ENCODE results near the gene ANAPC15.
"Not testable (repeated sequence)": the region's sequence is repeated elsewhere in the genome, so short reads cannot be mapped to it uniquely, and the experiment has no call there.

The ANAPC15 gene

DNA sequence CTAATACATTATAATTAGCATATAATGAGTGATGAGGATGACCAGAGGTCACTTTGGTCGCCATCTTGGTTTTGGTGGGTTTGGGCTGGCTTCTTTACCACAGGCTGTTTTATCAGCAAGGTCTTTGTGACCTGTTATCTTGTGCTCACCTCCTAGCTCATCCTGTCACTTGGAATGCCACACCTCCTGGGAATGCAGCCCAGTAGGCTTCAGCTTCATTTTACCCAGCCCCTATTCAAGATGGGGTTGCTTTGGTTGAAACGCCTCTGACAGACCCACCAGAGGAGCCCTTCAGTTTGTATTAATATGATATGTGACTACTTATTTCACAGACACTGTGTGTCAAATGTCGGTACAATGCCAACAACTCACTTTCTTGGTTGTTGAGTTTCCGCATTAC is 43.3 kb upstream of the ANAPC15 start:
- POLR2A ChIA-PET = no interaction called here
- CTCF ChIA-PET = interaction anchor here (0.6 to 2.4 kb wide), 5 partner anchors 12 to 403 kb away, joined by 4 to 14 read pairs (median 4); no protein-coding TSS in a partner anchor
- TF ChIP-seq ZNF132 (tag by site-specific recombination; IDR thresholded peaks at IDR 0.05; ENCODE audit: borderline replicate concordance) = no peak
- TF ChIP-seq, protein P1, sequence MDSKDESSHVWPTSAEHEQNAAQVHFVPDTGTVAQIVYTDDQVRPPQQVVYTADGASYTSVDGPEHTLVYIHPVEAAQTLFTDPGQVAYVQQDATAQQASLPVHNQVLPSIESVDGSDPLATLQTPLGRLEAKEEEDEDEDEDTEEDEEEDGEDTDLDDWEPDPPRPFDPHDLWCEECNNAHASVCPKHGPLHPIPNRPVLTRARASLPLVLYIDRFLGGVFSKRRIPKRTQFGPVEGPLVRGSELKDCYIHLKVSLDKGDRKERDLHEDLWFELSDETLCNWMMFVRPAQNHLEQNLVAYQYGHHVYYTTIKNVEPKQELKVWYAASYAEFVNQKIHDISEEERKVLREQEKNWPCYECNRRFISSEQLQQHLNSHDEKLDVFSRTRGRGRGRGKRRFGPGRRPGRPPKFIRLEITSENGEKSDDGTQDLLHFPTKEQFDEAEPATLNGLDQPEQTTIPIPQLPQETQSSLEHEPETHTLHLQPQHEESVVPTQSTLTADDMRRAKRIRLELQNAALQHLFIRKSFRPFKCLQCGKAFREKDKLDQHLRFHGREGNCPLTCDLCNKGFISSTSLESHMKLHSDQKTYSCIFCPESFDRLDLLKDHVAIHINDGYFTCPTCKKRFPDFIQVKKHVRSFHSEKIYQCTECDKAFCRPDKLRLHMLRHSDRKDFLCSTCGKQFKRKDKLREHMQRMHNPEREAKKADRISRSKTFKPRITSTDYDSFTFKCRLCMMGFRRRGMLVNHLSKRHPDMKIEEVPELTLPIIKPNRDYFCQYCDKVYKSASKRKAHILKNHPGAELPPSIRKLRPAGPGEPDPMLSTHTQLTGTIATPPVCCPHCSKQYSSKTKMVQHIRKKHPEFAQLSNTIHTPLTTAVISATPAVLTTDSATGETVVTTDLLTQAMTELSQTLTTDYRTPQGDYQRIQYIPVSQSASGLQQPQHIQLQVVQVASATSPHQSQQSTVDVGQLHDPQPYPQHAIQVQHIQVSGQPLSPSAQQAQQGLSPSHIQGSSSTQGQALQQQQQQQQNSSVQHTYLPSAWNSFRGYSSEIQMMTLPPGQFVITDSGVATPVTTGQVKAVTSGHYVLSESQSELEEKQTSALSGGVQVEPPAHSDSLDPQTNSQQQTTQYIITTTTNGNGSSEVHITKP (tag by site-specific recombination; IDR thresholded peaks at IDR 0.05) = no peak
- TF ChIP-seq ZNF521 (tag by site-specific recombination; IDR thresholded peaks at IDR 0.05) = no peak
- TF ChIP-seq, protein P2, sequence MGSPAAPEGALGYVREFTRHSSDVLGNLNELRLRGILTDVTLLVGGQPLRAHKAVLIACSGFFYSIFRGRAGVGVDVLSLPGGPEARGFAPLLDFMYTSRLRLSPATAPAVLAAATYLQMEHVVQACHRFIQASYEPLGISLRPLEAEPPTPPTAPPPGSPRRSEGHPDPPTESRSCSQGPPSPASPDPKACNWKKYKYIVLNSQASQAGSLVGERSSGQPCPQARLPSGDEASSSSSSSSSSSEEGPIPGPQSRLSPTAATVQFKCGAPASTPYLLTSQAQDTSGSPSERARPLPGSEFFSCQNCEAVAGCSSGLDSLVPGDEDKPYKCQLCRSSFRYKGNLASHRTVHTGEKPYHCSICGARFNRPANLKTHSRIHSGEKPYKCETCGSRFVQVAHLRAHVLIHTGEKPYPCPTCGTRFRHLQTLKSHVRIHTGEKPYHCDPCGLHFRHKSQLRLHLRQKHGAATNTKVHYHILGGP (tag by site-specific recombination; IDR thresholded peaks at IDR 0.05) = no peak
- TF ChIP-seq SALL2 (tag by site-specific recombination; IDR thresholded peaks at IDR 0.05; ENCODE audit: borderline replicate concordance) = no peak
- TF ChIP-seq ZNF48 (tag by site-specific recombination; IDR thresholded peaks at IDR 0.05) = no peak
- no peak for TF ChIP-seq ZNF341 (tag by site-specific recombination; IDR thresholded peaks at IDR 0.05; ENCODE audit: low read depth)
- TF ChIP-seq ZNF621 (tag by site-specific recombination; IDR thresholded peaks at IDR 0.05) = no peak
- no peak for TF ChIP-seq ZNF133 (tag by site-specific recombination; IDR thresholded peaks at IDR 0.05)
- no peak for TF ChIP-seq BCL11A (tag by site-specific recombination; IDR thresholded peaks at IDR 0.05; ENCODE audit: low read depth)
- no peak for TF ChIP-seq ZNF664 (tag by site-specific recombination; IDR thresholded peaks at IDR 0.05)
- no peak for TF ChIP-seq ZNF391 (tag by site-specific recombination; IDR thresholded peaks at IDR 0.05; ENCODE audit: borderline replicate concordance, low read depth)
- TF ChIP-seq, protein P3, sequence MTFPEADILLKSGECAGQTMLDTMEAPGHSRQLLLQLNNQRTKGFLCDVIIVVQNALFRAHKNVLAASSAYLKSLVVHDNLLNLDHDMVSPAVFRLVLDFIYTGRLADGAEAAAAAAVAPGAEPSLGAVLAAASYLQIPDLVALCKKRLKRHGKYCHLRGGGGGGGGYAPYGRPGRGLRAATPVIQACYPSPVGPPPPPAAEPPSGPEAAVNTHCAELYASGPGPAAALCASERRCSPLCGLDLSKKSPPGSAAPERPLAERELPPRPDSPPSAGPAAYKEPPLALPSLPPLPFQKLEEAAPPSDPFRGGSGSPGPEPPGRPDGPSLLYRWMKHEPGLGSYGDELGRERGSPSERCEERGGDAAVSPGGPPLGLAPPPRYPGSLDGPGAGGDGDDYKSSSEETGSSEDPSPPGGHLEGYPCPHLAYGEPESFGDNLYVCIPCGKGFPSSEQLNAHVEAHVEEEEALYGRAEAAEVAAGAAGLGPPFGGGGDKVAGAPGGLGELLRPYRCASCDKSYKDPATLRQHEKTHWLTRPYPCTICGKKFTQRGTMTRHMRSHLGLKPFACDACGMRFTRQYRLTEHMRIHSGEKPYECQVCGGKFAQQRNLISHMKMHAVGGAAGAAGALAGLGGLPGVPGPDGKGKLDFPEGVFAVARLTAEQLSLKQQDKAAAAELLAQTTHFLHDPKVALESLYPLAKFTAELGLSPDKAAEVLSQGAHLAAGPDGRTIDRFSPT (tag by site-specific recombination; IDR thresholded peaks at IDR 0.05) = no peak
- no peak for TF ChIP-seq KLF7 (tag by site-specific recombination; IDR thresholded peaks at IDR 0.05; ENCODE audit: borderline replicate concordance)

GRCh38 chr11:72154816-72155215 is 42.3 kb upstream of the ANAPC15 start:
- ChIA-PET POLR2A (no interaction called here), CTCF (interaction anchor here (0.6 to 3.6 kb wide), 3 partner anchors 11 to 404 kb away, joined by 4 to 28 read pairs (median 4); no protein-coding TSS in a partner anchor)
- no peak for TF ChIP-seq ZNF707 (tag by site-specific recombination; IDR thresholded peaks at IDR 0.05)
- H3K9me3 ChIP-seq (ENCODE audit: control insufficient read depth, insufficient read depth, low read depth, low read length) = no peaks in the 10 kb centered on the region
- no peaks in the 10 kb centered on the region for H3K4me1 ChIP-seq (ENCODE audit: control insufficient read depth, insufficient read depth, low read length)
- no peaks in the 10 kb centered on the region for H3K36me3 ChIP-seq (ENCODE audit: control insufficient read depth in 2 of 2, insufficient read depth in 1 of 2, low read length in 2 of 2)
- H3K27ac ChIP-seq (ENCODE audit: extremely low read depth, low read depth, low read length) = no peak overlapping the region
- H3K4me3 ChIP-seq (ENCODE audit: low read depth, low read length) = no peak overlapping the region

More for the DNA sequence above, 43.3 kb upstream of the ANAPC15 start:
- Histone ChIP-seq H3K36me3 (ENCODE audit: control insufficient read depth in 2 of 2, insufficient read depth in 1 of 2, low read length in 2 of 2) (no peaks in the 10 kb centered on the region), H3K9me3 (ENCODE audit: control insufficient read depth, insufficient read depth, low read depth, low read length) (no peaks in the 10 kb centered on the region), H3K27ac (ENCODE audit: extremely low read depth, low read depth, low read length) (no peak overlapping the region), H3K4me1 (ENCODE audit: control insufficient read depth, insufficient read depth, low read length) (no peaks in the 10 kb centered on the region), H3K4me3 (ENCODE audit: low read depth, low read length) (no peak overlapping the region)

DNA sequence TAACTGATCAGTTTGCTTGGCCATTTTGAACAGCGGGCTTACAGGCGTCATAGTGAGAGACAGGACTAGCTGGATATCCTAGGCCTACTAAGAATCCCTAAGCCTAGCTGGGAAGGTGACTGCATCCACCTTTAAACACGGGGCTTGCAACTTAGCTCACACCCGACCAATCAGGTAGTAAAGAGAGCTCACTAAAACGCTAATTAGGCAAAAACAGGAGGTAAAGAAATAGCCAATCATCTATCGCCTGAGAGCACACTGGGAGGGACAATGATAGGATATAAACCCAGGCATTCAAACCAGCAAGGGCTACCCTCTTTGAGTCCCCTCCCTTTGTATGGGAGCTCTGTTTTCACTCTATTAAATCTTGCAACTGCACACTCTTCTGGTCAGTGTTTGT is 41.4 kb upstream of the ANAPC15 start:
- not testable (repeated sequence) for H3K4me3 ChIP-seq (ENCODE audit: low read depth, low read length)
- CTCF ChIA-PET = interaction anchor here (0.6 to 3.6 kb wide), 2 partner anchors 10 to 405 kb away, joined by 4 to 28 read pairs; no protein-coding TSS in a partner anchor

More for the DNA sequence above, 41.4 kb upstream of the ANAPC15 start:
- H3K4me1 ChIP-seq (ENCODE audit: control insufficient read depth, insufficient read depth, low read length); H3K36me3 ChIP-seq (ENCODE audit: control insufficient read depth in 2 of 2, insufficient read depth in 1 of 2, low read length in 2 of 2); H3K27ac ChIP-seq (ENCODE audit: extremely low read depth, low read depth, low read length); H3K9me3 ChIP-seq (ENCODE audit: control insufficient read depth, insufficient read depth, low read depth, low read length); POLR2A ChIA-PET: not testable (repeated sequence)
